DMS114 treated with DMSO at 0.1 percent for 48 hours (cell line): ENCODE results near the gene RSPRY1.

Source experiments
- DNase-seq: peaks from one replicate; lab custom pipeline; 2025; ENCODE audit not compliant: unreplicated experiment; lab: John Stamatoyannopoulos, UW

The RSPRY1 gene

DNA sequence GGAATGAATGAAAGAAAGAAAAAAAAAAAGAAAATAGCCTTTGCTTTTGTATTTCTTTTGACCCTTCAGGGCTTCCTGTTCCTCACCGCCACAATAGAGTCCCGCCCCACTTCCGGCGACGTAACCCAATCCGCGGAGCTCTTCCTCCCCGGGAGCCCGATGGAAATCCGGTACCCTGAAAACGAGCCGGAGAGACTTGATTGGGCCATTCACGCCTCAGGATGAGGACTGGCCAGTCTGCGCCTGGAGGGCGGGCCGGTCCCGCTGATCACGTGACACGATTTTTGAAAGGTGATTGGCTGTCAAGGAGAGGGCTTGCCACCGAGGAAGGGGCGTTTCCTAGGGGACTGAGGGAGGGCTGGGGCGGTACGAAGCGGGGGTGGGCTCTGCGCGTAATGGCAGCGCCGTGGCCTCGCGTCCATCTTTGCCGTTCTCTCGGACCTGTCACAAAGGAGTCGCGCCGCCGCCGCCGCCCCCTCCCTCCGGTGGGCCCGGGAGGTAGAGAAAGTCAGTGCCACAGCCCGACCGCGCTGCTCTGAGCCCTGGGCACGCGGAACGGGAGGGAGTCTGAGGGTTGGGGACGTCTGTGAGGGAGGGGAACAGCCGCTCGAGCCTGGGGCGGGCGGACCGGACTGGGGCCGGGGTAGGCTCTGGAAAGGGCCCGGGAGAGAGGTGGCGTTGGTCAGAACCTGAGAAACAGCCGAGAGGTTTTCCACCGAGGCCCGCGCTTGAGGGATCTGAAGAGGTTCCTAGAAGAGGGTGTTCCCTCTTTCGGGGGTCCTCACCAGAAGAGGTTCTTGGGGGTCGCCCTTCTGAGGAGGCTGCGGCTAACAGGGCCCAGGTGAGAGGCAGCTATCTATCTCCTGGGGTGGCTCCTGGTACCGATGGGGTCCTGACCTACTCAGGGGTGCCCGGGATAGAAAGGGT is at the start of gene RSPRY1, which contains the start of gene PSME3IP1:
Gene RSPRY1 (plus strand): TSS at position 385 of the 927 bp plus-strand sequence. CDS start 18,330 bp downstream, outside the sequence.
Gene PSME3IP1 (minus strand): TSS at position 95 of the 927 bp plus-strand sequence. CDS start 12,185 bp downstream, outside the sequence.
- peak; percentile 99 for DNase-seq

DNA sequence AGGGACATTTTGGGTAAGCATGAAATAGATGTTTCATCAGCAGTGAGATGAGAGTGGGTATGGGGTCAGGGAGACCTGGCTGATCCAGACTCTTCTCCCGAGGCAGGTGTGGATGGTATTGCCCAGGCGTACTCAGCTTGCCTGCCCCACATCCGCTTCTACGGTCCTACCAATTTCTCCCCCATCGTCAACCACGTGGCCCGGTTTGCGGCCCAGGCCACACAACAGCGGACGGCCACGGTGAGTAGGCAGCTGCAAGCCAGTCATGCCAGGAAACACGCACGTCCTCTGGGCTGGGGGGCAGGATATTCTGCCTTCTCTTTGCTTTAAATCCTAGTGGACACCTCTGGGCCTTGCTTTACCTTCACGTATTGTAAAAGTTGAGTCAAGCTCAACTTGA is 49.1 kb upstream of the RSPRY1 start:
- DNase-seq: no peak

DNA sequence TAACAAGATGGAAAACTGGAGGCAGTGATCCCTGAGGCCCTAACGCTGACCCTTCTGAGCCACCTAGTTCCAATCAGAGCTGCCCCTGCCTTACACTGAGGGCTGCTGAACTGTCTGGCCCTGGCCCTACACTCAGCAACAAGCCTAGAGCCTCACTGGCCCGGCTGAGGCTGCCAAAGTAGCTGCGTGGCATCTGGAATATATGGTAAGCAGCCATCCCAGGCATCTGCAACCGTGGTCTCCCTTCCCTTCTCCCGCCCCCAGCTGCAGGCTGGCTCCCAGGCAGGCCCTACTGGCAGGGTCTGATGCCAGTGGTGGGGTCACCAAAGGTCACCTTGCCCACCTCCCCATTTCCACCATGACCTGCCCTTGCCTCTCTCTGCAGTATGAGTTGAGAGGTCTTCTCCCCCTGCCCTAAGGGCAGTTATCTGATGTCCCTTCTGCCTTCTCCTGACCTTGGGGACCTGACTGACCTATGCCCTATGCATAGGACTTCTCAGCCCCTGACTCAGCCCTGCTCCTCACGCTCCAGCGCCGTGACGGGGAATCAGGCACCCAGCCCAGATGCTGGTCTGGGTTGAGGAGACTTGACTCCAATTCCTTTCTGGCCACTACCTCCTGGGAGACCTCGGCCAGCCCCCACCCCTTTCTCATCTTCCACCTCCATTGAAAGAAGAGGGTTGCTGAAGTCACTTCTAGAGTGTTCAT is 48.4 kb upstream of the RSPRY1 start:
- DNase-seq: no peak

DNA sequence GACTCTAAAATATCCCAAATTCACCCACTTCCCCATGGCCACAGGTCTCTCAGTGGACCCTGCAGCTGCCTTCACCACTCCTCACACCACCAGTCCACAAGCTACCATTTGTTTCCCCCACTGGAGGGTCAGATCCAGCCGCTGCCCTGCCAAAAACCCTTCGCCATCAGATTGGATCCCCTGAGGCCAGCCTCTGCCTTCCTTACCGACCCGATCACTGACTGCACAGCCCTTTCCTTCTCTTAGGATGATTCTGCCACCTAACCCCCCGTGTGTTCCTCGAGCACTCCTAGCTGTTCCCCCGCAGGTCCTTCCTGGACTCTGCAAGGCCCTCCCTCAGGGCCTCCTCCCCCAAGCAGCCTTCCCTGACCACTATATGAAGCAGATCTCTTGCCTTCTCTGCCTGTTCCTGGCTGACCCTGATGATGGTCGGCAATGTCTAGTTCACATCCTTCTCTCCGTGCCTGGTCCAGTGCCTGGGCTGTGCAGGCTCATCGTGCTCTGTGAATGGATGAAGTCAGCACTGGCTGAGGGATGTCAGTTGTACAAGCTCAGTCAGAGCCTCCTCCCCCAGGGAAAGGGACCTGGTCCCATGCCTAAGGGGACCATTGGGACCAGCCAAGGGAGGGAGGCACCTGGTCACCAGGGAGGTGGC is 47.7 kb upstream of the RSPRY1 start:
- no peak for DNase-seq

DNA sequence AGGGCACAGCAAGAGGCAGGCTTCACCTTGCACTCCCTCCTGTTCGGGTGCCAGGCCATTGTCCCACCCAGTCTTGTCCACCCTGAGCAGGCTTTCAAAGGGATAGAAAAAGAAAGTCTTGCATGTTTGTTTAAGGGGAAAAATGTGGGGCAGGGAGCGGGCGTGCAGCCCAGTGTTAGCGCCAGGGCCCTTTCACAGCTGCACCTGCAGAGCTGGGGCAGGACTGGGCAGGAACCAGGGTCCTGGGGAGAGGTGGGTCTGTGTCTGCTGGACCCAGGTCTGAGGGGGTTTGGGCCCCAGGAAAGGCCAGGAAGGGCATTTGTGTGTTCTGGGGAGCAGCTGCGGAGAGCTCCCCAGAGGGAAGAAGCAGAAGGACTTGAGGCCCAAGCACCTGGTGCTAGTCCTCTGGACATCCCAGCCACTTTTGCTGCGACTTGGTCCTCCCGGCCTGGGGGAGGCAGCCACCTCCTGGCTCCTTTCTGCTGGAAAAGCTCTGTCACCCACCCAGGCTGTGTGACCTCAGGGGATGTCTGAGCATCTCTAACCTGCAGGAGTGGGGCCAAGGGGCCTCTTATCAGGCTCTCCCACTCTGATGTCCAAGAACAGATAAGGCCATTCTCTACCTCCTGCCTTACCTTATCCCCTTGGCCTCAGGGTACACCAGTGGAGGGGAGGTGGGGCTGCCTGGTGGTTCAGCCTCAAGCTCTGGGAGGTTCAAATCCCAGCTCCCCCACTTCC is 45.0 kb upstream of the RSPRY1 start:
- DNase-seq: no peak

DNA sequence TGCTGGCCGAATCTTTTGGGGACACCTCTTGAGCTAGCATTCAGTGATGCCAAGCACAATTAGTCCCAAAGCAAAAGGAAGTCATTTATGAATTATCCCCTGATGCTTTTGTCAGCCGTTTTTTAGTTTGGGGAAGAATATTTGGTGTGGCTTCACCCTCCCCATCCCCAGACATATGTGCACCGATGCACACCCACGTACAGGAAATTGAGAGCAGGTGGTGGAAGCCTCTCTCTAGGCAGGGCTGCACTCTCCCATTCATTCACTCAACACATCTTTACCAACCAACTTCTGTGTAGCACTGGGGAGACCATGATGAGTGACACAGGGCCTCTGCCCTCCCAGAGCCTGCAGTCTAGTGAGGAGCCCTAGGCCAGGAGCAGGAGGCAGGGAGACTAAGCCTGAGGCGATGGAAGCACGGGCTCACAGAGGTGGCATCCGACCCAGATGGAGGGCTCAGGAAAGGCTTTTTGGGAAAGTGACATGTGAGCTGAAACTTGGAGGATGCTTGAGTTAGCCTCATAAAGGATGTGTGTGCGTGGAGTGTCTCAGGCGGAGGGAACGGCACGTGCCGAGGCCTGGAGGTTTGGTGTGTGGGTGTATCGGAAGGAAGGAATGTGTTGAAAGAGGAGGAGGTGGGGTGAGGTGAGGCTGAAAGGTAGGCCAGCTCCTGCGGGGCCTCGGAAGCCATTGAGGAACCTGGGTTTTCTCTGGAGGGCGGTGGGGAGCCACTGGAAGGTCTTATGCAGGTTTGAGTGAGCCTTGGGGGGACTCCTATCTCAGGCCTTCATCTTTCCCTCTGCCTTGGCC is 44.1 kb upstream of the RSPRY1 start:
- DNase-seq: no peak

DNA sequence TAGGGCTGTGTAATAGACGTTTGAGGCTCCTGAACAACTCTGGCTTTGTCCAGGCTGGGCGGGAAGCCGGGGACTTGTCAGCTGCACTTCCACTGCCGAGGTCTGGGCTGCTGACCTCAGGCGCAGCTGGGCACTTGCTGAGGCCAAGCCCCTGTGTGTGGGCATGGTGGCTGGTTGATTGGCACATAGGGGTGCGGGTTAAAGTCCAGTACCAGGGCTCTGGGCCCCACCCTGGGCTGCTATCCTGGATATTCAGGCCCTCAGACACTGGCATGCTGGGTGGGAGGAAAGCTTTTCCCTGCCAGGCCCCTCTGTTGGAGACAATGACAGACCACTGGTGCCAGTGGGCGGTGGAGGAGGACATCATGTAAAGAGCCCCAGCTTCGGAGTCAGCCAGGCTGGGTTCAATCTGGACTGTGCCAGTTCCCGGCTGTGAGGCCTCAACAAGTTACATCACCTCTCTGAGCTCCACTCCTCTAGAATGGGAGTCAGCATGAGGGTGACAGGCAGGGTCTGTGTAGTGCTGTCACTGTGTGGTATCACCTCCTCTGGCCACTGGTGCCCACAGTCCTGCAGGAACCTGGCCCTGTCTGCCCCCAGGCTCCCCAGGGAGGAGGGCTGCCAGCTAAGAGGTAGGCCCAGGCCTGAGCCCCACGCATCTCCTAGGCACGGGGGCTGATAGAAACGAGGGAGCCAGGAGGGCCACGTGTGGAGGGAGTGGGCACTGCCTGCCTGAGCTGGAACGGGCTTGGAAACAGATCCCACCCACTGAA is 42.8 kb upstream of the RSPRY1 start:
- no peak for DNase-seq

DNA sequence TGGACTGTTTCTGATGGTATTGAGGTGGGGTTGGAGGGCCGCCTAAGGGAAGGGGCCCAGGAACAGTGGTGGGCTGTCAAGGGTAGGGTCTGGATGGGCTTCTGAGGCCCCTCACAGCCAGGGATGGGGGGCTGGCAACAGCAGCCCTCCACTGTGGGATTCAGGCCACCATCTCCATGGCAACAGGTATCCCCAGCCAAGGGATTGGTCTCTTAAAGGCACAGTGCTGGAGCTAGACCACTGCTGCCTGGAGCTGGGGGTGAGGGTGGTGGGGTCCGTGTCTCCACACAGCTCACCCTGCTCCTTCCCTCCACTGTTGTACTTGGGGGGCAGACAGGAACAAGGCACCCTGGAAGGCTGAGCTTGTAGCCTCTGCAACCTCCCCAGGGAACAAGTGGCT is 42.1 kb upstream of the RSPRY1 start:
- no peak for DNase-seq

DNA sequence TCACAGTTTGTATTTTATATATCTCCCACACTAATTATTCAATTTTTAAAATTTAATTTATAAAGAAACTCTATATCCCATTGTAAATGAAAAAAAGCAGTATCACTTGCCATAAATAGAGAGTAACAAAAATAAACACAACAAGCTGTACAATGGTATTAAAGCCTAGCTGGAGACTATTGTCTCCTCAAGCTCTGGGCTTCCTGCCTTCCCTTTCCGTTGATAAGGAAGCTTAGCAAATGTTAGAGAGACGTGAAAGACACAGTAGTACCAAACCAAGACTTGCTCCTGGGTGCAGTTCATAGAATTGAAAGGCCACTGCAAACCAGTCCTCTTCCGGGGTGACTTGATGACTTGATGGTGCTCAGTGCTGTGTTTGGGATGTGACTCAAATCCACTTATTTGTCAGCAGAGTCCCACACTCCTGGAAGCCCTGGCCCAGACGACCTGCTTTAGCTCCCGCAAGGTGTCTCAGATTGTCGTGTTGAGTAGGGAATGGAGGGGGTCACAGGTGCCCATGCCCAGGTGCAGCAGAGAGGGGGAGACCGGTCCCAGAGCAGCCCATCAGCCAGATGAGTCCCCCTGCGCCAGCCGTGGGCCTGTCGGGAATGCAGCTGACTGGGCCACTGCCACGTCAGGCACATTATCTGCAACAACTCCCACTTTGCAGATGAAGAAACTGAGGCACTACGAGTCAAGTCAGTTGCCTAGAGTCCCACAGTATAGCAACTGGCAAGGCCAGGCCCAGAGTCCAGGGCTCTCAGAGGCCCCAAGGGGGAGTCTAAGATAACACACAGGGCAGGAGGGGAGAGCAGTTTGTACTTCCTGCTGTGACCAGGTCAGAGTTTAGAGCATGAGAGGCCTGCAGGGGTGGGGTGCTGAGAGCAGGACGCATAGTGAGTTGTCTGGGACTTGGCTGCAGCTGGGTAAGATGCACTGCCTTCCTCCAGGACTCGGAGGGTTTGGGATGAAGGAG is 40.8 kb upstream of the RSPRY1 start:
- no peak for DNase-seq

DNA sequence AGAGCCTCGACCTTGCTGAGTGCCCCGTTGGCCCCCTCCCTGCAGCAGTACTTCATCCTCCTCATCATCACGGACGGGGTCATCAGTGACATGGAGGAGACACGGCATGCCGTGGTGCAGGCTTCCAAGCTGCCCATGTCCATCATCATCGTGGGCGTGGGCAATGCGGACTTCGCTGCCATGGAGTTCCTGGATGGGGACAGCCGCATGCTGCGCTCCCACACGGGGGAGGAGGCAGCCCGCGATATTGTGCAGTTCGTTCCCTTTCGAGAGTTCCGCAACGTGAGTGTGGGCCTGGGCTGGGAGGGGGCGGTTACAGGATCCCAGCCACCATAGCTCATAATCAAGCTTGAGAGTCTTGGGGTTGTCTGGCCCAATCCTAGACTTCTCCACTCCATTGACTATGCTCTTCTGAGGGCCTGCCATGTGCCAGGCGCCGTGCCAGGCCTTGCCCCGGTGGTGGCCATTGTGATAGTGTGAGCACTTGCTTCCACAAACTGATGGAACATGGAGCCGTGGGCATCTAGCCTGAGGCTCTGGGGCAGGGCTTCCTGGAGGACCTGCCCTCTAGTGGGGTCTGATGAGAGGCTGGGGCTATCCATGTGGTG is 40.0 kb upstream of the RSPRY1 start:
- no peak for DNase-seq

DNA sequence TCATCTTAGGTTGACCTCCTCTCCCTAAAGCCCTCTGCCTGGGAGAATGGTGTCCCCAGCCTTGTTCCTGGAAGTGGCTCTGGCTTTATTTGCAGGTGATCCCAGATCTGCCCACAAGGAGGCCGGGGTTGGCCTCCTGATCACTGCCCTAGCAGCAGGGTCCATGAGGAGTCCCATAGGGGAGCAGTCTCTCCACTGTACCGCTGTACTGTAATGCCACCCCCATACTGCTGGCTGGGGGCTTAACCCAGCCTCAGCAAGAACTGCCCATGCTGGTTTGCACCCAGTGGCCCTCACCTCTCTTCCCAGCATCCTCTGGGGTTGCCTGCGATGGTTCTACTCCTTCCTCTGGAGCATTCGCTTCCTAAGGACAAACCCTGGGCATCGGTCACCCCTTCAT is 39.4 kb upstream of the RSPRY1 start:
- no peak for DNase-seq

DNA sequence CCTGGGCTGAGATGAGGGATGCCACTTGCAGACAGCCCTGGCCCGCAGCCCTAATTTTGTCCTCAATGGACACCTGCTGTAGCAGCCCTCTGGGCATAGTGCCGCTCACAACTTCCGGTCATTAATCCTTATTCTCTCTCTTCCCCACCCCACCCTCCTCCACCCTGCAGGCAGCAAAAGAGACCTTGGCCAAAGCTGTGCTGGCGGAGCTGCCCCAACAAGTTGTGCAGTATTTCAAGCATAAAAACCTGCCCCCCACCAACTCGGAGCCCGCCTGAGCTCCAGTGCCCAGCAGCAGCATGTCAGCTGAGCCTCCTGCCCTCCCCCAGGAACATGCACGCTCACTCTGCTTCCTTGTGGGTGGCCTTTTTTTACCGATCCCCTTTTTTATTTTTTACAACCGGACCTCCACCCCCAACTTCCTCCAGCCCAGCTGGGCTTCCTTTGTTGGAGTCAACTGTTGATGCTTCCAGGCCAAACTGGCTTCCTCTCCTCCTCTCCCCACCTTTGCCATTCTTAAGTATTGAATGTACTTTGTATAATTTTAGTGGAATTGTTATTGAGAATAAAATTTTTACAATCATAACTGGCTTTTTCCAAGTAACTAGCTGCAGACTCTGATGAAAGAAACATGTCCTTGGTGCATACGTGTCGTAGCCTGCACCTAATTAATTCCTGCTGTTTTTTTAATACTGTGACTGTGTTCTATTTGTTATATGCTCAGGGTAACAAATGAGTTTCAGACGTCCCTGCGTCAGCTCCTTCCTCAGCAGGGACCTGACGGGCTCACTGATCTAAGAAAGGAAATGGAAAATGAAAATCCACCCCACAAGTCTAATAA is 38.5 kb upstream of the RSPRY1 start:
- no peak for DNase-seq

DNA sequence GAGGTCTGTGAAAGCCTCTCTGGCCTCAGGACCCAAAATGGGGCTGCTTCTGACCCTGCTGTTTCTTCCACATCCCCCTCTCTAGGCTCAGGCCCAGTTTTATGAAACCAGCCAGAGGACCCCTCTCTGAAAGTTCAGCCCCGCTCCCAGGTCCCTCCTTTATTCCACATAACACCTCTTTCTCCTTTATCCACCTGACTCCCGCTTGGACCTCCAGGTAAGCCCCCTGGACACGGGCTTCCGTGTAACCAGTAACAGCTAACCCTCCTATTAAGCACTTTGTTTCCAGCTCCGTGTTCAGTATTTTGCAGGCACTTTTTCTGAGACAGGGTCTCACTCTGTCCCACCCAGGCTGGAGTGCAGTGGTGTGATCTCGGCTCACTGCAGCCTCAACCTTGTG is 37.6 kb upstream of the RSPRY1 start:
- DNase-seq: no peak

DNA sequence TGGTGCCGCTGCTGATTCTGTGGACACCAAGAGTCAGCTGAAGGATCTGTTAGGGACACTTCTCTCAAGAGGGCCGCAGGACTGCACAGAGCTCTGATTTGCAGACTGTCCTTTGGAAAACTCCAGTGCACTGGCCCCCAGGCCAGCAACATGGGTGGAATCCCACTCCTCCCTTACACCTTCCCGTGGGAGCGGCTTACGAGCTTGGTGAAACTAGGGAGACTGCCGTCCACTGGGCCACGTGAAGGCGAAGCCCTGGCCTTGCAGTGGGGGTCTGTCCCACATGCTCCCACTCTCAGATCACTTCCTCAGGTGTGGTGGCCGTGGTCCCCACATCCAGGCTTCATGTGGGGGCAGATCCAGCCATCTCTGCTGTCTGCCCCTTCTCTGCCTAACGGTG is 36.7 kb upstream of the RSPRY1 start:
- DNase-seq: no peak

DNA sequence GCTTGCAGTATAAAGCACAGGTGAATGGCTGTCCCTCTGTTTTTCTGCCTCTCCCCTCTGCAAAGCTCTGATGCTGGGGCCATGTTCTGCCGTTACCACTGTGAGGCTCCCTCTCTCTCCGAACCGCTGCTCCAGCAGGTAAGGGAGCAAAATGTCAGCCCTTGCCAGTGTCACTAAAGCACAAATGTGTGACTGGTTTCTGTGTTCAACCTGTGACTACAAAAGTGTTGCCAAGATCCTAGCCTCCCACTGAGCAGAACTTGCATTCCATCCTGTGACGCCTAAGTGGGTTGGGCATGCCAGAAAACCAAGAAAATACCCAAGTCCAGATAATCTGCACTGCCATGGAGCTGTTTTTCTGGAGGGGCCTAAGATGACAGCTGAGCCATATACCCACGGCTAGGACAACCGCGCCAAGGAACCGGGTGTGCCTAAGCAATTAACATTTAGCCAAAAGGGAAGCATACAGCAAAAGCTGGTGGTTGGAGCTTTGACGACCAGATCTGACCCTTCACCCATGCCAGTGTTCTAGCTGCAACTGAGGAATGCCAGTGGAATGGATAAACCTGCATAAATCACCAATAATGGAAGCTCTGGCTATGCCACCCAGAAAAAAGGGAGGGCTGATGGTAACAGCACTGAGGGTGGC is 35.3 kb upstream of the RSPRY1 start:
- DNase-seq: no peak

DNA sequence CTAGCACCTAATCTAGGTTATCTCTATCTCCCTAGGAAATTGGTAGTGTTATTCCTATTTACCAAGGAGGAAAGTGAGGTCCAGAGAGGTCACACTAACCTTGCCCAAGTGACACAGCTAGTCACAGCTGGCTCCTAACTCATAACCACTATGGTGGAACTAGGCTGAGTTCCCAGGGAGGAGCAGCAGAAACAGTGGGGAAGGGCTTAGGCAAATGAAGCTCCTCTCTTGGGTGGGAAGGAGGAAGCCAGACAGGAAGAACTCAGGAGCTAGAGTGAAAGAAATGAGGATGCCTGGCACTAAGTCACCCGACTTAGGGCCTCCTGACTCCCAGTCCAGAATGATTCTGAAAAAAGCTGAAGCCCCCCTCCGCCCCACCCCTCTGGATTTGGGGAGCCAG is 34.8 kb upstream of the RSPRY1 start:
- DNase-seq: no peak
